Fibroblast of peridontal ligament (primary cell): ENCODE results near the gene EML4.

Experiments used
- DNase-seq: peaks from one replicate; pipeline ENCODE4 v3.0.0-alpha.2; 2010; ENCODE audit errors: extremely low read depth

The EML4 gene

DNA sequence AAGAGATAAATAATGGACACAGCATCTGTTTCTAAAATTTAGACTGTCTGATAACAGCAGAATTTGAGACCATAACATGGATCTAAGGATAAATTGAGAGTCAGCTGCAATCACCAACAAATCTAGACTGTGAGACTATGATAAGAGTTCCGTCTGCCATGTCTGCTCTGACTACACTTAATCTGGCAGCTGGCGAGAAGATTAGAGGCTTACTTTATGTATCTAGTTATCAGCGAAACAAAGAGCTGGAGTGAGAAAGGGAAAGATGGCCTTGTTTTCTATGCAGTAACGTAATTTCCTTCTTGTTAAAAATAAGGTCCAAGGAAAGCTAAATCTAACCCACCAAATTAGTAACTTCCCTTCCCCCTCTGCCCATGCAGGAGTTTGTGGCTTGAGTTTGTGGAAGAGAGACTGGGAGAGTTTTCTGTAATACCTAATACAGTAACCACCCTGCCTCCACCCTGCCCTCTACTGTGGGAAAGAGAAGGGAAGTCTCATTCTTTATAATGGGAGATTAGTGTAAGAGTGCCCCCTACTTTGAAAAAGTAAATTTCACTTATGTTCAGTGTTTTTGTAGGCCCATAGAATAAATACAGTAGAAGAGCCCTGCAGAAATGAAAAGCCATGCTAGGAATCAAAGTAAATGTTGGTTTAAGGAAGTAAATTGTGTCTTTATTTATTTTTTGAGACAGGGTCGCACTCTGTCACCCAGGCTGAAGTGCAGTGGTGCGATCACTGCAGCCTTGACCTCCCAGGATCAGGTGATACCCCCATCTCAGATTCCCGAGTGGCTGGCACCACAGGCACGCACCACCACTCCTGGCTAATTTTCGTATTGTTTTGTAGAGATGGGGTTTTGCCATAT, 27.5 kb downstream of the EML4 start:
- DNase-seq, result peak; percentile 54

DNA sequence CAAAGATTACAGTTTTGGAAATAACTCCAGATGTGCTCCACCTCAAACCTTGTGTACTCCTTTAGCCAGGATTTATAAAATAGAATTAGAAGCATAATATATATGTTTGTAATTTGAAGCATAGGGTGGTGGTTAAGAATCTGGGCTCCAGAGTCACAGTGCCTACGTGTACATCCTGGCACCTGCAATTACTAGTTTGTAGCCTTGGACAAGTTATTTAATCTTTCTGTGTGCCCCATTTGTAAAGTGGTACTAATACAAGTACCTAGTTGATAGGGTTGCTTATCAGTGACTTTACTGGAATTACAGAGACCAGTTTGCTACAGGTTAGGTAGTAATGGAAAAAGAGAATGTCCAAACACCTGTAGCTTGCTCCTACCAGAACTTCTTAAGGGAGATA, 28.6 kb downstream of the EML4 start:
- no peak for DNase-seq

DNA sequence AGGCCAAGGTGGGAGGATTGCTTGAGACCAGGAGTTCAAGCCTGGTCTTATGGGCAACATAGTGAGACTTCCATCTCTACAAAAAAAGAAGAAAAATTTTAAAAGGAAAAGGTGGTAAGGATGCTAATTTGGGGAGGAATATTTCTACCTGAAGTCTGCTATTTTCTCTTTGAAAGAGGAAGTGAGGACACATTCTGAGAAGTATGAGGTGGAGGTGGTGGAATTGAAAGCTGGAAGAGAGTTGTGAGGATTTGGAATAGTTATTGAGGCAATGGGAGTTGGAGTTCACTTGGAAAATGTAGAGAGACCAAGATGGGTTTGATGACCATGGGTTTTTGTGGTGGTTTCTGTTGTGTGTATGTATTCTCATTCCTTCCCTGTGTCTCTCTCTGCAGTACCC, 29.3 kb downstream of the EML4 start:
- DNase-seq, result no peak

DNA sequence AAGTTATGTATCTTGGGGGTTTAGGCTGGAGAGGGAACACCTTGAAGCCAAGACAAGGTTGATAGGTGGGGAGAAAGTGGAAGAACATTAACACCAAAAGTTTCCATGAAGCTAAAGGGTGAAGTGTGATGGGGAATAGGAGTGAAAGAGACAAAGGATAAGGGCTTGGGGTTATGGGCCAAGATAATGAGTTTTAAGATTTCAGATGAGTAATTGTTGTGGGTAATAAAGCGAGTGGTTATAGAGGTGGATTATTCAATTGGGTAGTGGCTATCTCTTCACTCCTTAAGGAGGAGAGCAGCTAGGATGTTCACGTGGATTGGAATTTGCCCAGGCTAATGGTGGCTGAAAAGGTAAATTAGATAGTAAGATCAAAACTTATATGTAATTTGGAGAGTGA, 29.8 kb downstream of the EML4 start:
- DNase-seq, result no peak

DNA sequence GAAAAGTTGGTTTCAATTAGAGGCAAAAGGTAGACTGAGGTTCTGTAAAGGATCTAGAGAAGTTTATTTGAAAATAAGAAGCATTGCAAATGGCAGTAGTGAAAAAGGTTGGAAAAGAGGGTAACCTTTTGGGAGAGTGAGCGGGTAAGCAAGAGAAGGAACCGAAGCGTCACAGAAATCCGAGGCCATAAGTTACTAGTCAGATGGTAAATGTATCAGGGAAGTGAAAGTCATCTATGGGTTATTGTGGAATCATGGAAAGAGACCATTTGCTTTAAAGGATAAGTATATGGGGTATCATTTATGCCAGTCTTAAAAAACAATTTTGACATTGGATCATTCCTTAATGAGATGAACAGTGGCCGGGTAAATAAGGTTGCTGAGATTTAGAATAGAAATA, 30.5 kb downstream of the EML4 start:
- no peak for DNase-seq

DNA sequence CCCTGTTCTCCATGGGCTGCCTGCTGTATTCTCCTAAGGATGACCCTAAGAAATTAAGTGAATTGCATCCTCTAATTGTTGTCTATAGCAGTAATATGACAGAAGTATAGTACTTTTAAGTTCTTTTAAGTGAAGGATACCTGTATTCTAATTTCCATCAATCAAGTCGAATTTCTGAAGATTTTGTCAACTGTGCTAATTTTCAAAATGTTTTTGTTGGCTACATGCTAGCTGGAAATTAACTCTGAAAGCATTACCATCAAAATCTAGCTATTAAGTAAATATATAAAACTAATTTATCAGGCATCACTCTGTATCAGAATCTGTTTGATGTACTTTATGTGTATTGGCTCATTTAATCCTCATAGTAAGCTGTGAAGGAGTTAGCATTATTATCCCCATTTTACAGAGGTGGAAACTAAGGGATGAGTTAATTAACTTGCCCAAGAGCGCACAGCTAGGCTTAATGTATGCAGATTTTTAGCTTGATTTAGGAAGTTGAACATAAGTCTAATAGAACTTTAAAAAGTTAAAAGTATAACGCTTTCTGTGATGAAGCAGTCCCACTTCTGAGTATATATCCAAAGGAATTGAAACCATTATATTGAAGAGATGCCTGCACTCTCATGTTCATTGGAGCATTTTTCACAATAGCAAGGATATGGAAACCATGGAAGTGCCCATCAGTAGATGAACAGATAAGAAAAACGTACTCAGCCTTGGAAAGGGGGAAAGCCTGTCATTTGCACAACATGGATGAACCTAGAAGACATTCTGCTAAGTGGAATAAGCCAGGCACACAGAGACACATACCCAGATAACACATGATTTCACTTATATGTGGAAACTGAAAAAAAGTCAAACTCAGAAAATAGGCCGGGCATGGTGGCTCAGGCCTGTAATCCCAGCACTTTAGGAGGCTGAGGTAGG, 32.0 kb downstream of the EML4 start:
- no peak for DNase-seq

DNA sequence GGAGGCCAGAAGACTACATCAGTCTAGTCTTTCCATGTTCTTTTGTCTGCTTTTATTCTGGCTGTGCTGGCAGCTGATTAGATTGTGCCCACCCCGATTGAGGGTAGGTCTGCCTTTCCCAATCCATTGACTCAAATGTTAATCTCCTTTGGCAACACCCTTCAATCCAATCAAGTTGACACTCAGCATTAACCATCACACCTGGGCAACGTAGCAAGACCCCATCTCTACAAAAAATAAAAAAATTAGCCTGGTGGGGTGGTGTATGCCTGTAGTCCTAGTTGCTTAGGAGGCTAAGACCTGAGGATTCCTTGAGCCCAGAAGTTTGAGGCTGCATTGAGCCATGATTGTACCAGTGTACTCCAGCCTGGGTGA, 33.5 kb downstream of the EML4 start:
- no peak for DNase-seq

DNA sequence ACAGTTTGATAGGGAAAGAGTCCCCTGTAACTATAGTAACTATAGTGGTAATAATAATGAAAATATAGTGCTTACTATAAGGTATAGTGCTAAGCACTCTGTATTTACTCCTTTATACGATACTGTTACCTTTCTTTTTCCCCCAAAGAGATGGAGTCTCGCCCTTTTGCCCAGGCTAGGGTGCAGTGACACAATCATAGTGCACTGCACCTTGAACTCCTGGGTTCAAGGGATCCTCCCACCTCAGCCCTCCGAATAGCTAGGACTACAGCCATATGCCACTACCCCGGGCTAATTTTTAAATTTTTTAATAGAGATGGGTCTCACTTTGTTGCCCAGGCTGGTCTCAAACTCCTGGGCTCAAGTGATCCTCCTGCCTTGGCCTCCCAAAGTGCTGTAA, 34.6 kb downstream of the EML4 start:
- no peak for DNase-seq

DNA sequence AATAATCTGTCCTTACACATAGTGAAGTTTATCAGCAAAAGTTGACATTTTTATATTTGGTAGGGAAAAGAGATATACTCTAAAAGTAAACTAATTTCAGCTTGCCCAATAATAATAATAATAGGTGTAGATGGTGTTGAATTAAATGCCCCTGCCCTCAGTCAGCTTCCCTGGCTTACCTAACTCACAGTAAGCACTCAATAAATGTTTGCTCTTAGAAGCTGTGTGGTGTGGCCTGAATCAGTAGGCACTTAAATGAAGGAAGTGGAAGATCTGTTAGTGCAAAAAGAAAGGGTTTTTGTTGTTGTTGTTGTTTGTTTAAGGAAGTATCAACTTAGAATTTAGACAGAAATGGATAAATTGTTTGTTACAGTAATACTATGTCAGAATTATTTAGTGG, 36.2 kb downstream of the EML4 start:
- no peak for DNase-seq

DNA sequence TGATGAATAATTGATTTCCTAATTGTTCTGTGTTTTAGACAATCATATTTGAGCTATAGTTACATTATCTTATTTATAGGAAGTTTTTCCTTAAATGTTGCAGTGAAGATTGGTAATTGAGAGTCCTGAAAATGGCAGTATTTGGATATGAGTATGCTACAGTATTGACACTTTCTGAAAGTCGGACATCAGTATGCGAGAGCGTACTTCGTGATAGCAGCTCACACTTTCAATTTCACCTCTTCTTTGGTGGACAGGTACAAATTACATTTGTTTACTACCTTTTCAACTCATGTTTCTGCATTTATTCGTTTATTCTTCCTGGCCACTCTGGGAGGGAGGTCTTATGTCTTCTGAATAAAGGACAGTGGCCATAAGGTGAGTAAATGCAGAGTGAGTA, 38.7 kb downstream of the EML4 start:
- DNase-seq, result no peak

DNA sequence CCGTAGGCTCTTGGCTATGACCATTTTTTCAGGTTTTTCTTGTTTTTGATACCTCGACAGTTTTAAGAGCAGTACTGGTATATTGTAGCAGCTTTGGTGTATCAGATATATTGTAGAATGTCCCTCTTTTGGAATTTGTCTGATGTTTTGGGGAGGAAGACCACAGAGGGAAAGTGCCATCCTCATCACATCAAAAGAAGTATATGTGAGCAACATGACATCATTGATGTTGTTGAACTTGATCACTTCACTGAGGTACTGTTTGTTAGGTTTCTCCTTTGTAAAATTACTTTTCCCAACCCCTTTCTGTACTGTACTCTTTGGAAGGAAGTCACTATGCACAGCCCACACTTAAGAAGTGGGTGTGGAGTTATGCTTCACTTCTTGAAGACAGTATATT, 41.0 kb downstream of the EML4 start:
- no peak for DNase-seq

DNA sequence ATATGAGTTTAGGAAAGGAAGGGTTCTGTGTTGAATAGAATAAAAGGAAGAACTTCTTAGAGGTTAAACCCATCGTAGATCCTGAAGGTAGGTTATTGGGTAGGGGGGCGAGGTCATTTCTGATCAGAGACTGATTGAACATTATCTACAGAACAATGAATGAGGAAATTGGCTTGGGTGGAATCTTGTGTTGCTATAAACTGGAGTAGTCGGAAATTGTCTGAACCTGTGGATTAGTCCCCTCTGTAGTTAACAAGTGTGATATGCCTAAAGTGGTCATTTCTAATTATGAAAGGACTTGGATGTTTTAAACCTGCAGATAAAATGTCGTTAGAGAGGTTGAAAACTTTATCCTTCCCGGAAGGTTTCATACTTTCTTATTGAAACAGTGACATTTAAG, 42.1 kb downstream of the EML4 start:
- no peak for DNase-seq

DNA sequence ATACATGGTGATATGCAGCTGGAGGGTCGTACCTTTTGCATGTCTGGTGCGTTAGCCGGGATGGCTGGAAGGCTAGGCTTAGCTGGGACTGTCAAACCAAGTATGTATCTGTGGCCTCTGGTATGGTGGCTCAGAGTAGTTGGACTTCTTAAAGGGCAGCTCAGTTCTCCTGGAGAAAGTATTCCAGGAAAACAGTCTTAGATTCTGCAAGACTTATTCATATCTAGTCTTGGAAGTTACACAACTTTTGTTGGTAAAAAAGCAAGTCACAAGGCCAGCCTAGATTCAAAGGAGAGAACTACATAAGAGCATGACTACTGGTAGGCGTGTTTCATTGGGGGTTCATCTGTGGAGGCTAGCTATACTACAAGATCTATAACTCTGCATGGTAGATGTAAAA, 45.5 kb downstream of the EML4 start:
- peak; percentile 63 for DNase-seq

DNA sequence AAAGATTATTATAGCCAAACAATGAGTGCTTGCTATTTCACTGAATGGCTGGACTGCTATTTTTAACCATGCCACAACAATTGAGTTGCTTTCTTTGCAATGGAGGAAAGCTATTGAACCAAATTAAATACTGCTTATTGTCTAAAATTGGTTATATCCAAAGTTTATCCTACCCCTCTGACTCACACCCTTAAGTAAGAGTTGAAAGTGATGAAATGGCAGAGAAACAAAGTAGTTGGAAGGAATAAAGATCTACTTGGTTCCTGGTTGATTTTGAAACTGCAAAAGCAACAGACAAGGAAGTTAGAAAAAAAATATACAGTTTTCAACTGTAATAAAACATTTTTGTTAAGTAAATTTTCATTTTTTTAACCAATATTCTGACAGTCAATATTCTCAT, 47.5 kb downstream of the EML4 start:
- peak; percentile 96 for DNase-seq

DNA sequence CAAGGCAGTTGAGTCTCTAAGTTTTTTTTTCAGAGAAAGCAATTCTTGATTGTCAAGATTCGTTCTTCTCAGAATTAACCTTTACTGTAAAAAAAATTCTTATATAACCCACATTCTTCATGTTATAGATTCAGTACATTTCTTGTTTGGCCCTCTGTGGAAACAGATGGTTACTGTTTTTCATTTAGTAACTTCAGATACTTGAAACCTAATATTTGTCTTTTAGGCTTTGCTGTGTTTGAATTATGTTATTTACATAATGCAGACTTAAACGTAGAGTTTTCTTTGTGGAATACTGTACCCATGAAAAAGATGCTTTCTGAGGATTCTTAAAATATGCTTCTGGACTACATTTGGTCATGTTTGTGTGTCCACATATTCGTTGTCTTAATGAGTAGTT, 48.2 kb downstream of the EML4 start:
- peak; percentile 39 for DNase-seq

DNA sequence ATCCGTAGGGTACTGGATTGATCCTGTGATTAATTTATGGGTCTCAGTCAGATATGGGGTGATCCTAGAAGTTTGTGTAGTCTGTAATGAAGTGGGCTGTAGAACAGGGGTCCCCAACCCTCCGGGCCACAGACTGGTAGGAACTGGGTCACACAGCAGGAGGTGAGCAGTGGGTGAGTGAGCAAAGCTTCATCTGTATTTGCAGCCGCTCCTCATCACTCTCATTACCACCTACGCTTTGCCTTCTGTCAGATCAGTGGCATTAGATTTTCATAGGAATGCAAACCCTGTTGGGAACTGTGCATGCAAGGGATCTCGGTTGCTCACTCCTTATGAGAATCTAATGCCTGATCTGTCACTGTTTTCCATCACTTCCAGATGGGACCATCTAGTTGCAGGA, 48.8 kb downstream of the EML4 start:
- DNase-seq, result no peak

DNA sequence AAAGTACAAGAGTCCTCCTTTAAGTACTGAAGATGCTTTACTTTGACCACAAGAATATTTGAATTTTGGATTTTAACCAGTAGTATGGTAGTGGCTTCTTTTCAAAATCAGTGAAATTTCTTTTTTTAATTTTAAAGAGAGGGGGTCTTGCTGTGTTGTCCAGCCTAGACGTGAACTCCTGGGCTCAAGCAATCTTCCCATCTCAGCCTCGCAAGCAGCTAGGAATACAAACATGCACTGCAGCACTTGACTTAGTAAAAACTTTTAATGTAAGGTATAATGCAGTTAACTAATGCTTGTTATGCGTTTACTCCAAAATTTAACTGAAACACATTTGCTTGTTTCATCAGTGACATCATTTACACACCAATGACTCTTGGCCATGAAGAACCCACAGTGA, 49.6 kb downstream of the EML4 start:
- DNase-seq, result no peak

DNA sequence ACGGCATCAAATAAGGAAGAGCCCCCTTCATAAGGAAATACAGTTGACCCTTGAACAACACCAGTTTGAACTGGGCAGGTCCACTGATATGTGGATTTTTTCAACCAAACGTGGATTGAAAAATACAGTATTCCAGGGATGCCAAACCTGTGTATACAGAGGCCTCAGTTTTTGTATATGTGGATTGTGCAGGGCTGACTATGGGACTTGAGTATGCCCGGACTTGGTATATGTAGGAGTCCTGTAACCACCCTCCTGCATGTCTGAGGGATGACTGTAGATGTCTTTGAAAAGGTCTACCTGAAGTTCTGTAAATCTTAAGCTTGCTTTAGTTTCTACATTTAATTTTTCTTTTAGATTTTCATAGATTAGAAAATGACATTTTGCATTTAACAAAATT, 50.0 kb downstream of the EML4 start:
- no peak for DNase-seq

DNA sequence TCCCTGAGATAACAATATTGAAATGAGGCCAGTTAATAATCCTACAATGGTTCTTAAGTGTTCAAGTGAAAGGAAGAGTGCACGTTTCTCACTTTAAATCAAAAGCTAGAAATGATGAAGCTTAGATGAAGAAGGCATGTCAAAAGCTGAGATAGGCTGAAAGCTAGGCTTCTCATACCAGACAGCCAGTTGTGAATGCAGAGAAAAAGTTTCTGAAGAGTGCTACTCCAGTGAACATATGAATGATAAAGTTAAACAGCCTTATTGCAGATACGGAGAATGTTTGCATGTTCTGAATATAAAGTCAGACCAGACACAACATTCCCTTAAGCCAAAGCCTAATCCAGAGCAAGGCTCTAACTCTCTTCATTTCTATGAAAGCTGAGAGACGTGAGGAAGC, 51.4 kb downstream of the EML4 start:
- DNase-seq, result no peak

DNA sequence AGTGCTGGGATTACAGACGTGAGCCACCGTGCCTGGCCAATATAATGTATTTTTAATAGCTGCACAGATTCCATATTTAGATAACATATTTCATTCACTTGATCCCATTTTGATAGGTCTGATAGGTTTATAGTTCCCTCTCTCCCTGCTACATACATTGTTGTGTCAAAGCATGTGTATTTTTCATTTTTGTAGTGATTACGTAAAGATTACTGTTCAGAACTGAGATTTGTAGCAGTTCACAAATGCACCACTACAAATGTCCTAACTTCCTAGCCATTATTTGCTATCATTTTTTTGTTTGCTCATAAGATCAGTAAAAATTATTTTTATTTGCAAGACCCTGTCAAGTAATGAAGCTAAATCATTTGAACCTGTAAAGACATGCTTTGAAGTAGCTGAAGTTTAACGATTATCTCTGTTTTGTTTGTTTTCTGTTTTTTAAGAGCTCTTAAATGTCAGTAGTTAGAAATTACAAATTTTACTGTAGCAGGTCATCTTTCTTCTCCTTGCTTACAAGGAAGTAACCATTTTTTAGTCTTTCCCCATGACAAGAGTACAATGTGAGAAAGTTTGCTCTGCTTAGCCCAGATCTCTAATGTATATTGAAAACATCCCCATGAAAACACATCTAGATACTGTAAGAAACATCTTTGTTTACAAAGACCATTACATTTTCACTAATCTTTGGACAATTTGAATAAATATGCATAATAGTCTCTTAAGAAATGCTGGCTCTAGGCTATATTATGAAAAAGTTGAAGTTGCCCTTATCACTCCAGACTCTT, 54.1 kb downstream of the EML4 start:
- DNase-seq, result no peak

DNA sequence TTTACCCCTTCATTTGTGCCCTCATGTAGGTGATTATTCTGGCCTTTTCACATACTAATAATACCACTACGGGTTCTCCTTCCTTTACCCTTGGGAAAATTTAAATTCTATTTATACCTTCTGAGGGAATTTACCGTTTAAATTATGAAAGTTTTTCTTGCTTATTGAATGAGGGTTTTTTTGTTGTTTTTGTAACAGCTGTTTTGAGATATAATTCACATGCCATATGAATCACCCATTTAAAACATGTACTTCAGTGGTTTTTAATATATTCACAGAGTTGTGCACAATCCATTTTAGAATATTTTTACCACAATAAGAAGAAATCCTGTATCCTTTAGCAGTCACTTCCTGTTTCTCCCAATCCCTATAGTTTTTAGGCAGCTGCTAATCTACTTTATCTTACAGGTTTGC, 54.7 kb downstream of the EML4 start:
- peak; percentile 78 for DNase-seq

DNA sequence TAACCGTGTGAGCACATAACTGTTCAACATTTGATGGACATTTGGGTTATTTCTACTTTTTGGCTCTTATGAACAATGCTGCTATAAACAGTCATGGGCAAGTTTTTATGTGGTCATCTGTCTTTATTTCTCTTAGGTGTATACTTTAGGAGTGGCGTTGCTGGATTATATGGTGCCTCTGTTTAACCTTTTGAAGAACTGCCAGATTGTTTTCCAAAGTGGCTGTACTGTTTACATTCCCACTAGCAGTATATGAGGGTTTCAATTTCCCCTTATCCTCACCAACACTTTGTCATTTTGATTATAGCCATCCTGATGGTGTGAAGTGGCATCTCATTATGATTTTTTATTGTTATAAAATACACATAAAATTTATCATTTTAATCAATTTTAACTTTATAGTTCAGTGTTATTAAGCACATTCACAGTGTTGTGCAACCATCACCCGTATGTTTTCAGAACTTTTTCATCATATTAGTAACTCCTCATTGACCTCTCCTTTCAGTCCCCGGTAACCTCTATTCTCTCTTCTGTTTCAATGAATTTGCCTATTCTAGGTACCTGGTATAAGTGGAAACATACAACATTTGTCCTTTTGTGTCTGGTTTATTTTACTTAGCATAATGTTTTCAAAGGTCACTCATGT, 55.4 kb downstream of the EML4 start:
- DNase-seq, result no peak
